Panc1 (cell line): ENCODE measurements around the gene YES1. TPM values are rescaled to one million over a fixed set of nuclear protein-coding genes. Genes with fewer than 3 reads are reported as not detected.
A peak's percentile ranks its signal among the peaks of the same experiment; 100 is the strongest.

Source experiments
- ATAC-seq: fragments of 200-7000 bp; cut with Tn5 transposase; 2 replicates; pipeline ENCODE4 v1.9.1; 2020; ENCODE audit warnings: mild to moderate bottlenecking, moderate library complexity
- BruUV-seq: library from RNA; stranded (reverse); fragments of 400-500 nt; replicated peaks from 2 replicates; lab custom pipeline; 2021; lab: Mats Ljungman, UMichigan
- CTCF ChIA-PET: fragments of 300-600 bp; sonication (Branson Sonifier 250); formaldehyde crosslinking; loops from one replicate; lab custom pipeline; 2022; ENCODE audit warnings: antibody characterized with exemption; lab: Charles Lee
- POLR2A ChIA-PET: fragments of 300-600 bp; sonication (Branson Sonifier 250); formaldehyde crosslinking; loops from one replicate; lab custom pipeline; 2022; ENCODE audit warnings: antibody characterized with exemption; lab: Charles Lee
- DNase-seq: peaks from one replicate; pipeline ENCODE4 v3.0.0-alpha.2; 2010; ENCODE audit warnings: low read depth, low spot score
- H3K27ac ChIP-seq: 2 replicates; pipeline ENCODE4 v1.5.1; 2011; ENCODE audit warnings: mild to moderate bottlenecking, low read length, inconsistent platforms
- H3K27me3 ChIP-seq: fragments of 200-500 bp; sonication (Bioruptor generic); 2 replicates; pipeline ENCODE4 v1.6.0; 2014; ENCODE audit warnings: low read length, inconsistent platforms; ENCODE audit not compliant: control insufficient read depth, insufficient read depth
- H3K36me3 ChIP-seq: fragments of 200-500 bp; sonication (Bioruptor generic); 2 replicates; pipeline ENCODE4 v1.5.1; 2014; ENCODE audit warnings: inconsistent platforms, mild to moderate bottlenecking, low read length, moderate library complexity; ENCODE audit not compliant: control insufficient read depth, insufficient read depth
- H3K4me1 ChIP-seq: 2 replicates; pipeline ENCODE4 v1.5.1; 2011; ENCODE audit warnings: inconsistent platforms, mild to moderate bottlenecking, low read length, moderate library complexity; ENCODE audit not compliant: control insufficient read depth, insufficient read depth
- H3K4me3 ChIP-seq, 2 experiments: 2 replicates each; pipeline ENCODE4 v1.5.1; 2011 to 2012; ENCODE audit warnings: low read depth in 2 of 2, low read length in 2 of 2, mild to moderate bottlenecking in 2 of 2, inconsistent platforms in 1 of 2, moderate library complexity in 1 of 2
- H3K9me3 ChIP-seq: fragments of 200-500 bp; sonication (Bioruptor generic); 2 replicates; pipeline ENCODE4 v1.5.1; 2014; ENCODE audit warnings: low read depth, mild to moderate bottlenecking, inconsistent platforms, low read length, moderate library complexity; ENCODE audit not compliant: control insufficient read depth, insufficient read depth
- POLR2AphosphoS5 ChIP-seq: IDR thresholded peaks from 2 replicates; pipeline ENCODE4 v1.6.1; 2012; ENCODE audit warnings: mild to moderate bottlenecking, low read depth, low read length, moderate library complexity
- REST ChIP-seq, 2 experiments: IDR thresholded peaks; 2 replicates each; pipeline ENCODE4 v1.6.1; 2011 to 2012; ENCODE audit warnings: low read depth in 2 of 2, control low read depth in 1 of 2, low read length in 1 of 2, mild to moderate bottlenecking in 1 of 2, moderate library complexity in 1 of 2; ENCODE audit not compliant: insufficient read depth in 1 of 2
- SIN3A ChIP-seq: IDR thresholded peaks from 2 replicates; pipeline ENCODE4 v1.6.1; 2012; ENCODE audit warnings: low read depth, mild to moderate bottlenecking, low read length, moderate library complexity, borderline replicate concordance; ENCODE audit not compliant: insufficient read depth
- TCF7L2 ChIP-seq: IDR thresholded peaks from 2 replicates; pipeline ENCODE4 v1.6.1; 2011; ENCODE audit warnings: mild to moderate bottlenecking, low read depth, low read length, inconsistent platforms
- in situ Hi-C: cut with HindIII; loops from 2 replicates; pipeline ENCODE4 v1.10.0; 2016; ENCODE audit warnings: low sequenced_read_pairs, low pct_unique_long_range_greater_than_20kb
- intact Hi-C: fragments of 100-400 bp; cut with micrococcal nuclease; formaldehyde crosslinking; loops from one replicate; pipeline ENCODE4 v1.10.0; 2022; ENCODE audit not compliant: unreplicated experiment
- total RNA-seq: library from RNA; stranded (reverse); gene quantifications from one replicate; pipeline ENCODE4 v1.2.1, GENCODE V29; 2021; ENCODE audit not compliant: unreplicated experiment
- TF ChIP-seq, protein P1 (sequence below): fragments of 450-650 bp; IDR thresholded peaks from 2 replicates; pipeline ENCODE4 v1.5.1; 2017; ENCODE audit warnings: mild to moderate bottlenecking

Gene YES1
- total RNA-seq, 1 experiment from 2014 or later: 91.6 TPM

DNA sequence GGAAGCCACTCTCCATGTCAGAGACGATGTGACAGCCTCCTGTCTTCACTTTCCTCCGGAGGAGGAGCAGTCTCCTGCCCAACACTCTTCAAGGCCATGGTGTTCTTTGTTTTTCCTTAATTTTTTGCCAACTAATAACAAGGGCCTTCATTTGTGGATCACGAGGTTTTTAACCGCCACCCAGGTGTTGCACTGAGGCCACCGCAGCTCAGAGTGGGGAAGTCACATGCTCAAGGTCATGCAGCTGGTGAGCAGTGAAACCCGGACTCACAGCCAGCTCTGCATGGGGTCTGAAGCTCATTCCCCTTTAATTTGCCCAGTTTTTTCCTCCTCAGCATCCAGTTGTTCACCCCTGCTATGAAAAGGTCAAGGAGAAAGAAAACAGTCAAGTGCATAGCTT is 119.2 kb downstream of the YES1 start:
- no peaks in the 10 kb centered on the region for H3K9me3 ChIP-seq
- ChIA-PET POLR2A (no interaction called here), CTCF (no interaction called here)
- DNase-seq (no peak), ATAC-seq (no peak)
- H3K36me3 ChIP-seq: peaks cover 11% of the 10 kb centered on the region; the same call in 1 of the 2 replicates
- H3K4me3 ChIP-seq: no peak overlapping the region
- no peak overlapping the region for H3K27ac ChIP-seq
- in situ Hi-C loops: no loop called here
- TF ChIP-seq REST (IDR thresholded peaks at IDR 0.05; ENCODE audit: insufficient read depth in 1 of 2, low read depth in 2 of 2, low read length in 1 of 2) (no peak), SIN3A (no peak), POLR2AphosphoS5 (no peak), TCF7L2 (no peak)
- TF ChIP-seq, protein P1, sequence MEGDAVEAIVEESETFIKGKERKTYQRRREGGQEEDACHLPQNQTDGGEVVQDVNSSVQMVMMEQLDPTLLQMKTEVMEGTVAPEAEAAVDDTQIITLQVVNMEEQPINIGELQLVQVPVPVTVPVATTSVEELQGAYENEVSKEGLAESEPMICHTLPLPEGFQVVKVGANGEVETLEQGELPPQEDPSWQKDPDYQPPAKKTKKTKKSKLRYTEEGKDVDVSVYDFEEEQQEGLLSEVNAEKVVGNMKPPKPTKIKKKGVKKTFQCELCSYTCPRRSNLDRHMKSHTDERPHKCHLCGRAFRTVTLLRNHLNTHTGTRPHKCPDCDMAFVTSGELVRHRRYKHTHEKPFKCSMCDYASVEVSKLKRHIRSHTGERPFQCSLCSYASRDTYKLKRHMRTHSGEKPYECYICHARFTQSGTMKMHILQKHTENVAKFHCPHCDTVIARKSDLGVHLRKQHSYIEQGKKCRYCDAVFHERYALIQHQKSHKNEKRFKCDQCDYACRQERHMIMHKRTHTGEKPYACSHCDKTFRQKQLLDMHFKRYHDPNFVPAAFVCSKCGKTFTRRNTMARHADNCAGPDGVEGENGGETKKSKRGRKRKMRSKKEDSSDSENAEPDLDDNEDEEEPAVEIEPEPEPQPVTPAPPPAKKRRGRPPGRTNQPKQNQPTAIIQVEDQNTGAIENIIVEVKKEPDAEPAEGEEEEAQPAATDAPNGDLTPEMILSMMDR: no peak
- TSS peak; percentile 39 for BruUV-seq
- intact Hi-C loops: no loop called here
- no peaks in the 10 kb centered on the region for H3K4me1 ChIP-seq
- no peaks in the 10 kb centered on the region for H3K27me3 ChIP-seq

- no peak overlapping the region for H3K4me3 ChIP-seq
- DNase-seq: no peak
- H3K36me3 ChIP-seq: peaks cover 8% of the 10 kb centered on the region
- POLR2A ChIA-PET: no interaction called here
- no peak for ATAC-seq
- CTCF ChIA-PET: no interaction called here
- H3K27me3 ChIP-seq: no peaks in the 10 kb centered on the region
- intact Hi-C loops: no loop called here
- H3K27ac ChIP-seq: no peak overlapping the region
- in situ Hi-C loops: no loop called here
- no TSS peak for BruUV-seq
- TF ChIP-seq, protein P1: no peak
- no peaks in the 10 kb centered on the region for H3K4me1 ChIP-seq
- H3K9me3 ChIP-seq: no peaks in the 10 kb centered on the region
These were observed 123.7 kb downstream of the YES1 start for GRCh38 chr18:688323-688722.
